Anterior cingulate cortex (tissue), 58 donors: ENCODE measurements around the gene DLK1.

ENCODE experiments used
- DNase-seq, 58 donors: peaks; one replicate each; lab custom pipeline; 2025; lab: John Stamatoyannopoulos, UW

DLK1 gene

GRCh38 chr14:100785626-100786025 is 58.9 kb downstream of the DLK1 start:
- DNase-seq, result no peak

- DNase-seq, result peak in 34 of 58 donors; percentile 7 to 74 (median 36)
Observed at GRCh38 chr14:100786131-100786530, 59.4 kb downstream of the DLK1 start.

GRCh38 chr14:100786576-100787219 is 60.0 kb downstream of the DLK1 start:
- DNase-seq, result peak in 1 of 58 donors; percentile 7

GRCh38 chr14:100787659-100788058 is 61.0 kb downstream of the DLK1 start:
- no peak for DNase-seq
